HCT116 (cell line): Measurements from ENCODE around the gene MARVELD3. TPM values are rescaled to one million over a fixed set of nuclear protein-coding genes. Genes with fewer than 3 reads are reported as not detected.

Experiments
- ATAC-seq: fragments of 200-7000 bp; cut with Tn5 transposase; 2 replicates; pipeline ENCODE4 v1.9.1; 2020; ENCODE audit warnings: mild to moderate bottlenecking, moderate library complexity
- BruUV-seq: library from RNA; stranded (reverse); fragments of 400-500 nt; replicated peaks from 2 replicates; lab custom pipeline; 2021; lab: Mats Ljungman, UMichigan
- CTCF ChIA-PET: fragments of 300-600 bp; sonication (Branson Sonifier 250); formaldehyde crosslinking; loops from one replicate; lab custom pipeline; 2021; ENCODE audit warnings: antibody characterized with exemption; lab: Charles Lee
- POLR2A ChIA-PET: fragments of 300-600, 350-600 bp; sonication (Branson Sonifier 250); formaldehyde crosslinking; loops from one replicate; lab custom pipeline; 2021; ENCODE audit warnings: antibody characterized with exemption; lab: Charles Lee
- RAD21 ChIA-PET, 2 experiments: fragments of 300-600 bp; sonication (Branson Sonifier 250); formaldehyde crosslinking; loops; one replicate each; lab custom pipeline; 2023; ENCODE audit warnings: low total read pairs in 2 of 2; ENCODE audit not compliant: uncharacterized antibody in 2 of 2, unreplicated experiment in 2 of 2, low non-redundant PET in 1 of 2; lab: Charles Lee
- DNase-seq: peaks from one replicate; pipeline ENCODE4 v3.0.0-alpha.2; 2010; ENCODE audit warnings: low read depth, low spot score
- H2AFZ ChIP-seq: fragments of 200-600 bp; shearing (Covaris generic), sonication (generic); 2 replicates; pipeline ENCODE4 v1.6.1; 2017; ENCODE audit warnings: low read depth, mixed run types, mixed read lengths, antibody characterized with exemption, low read length; ENCODE audit not compliant: poor library complexity, severe bottlenecking
- H3K27ac ChIP-seq: 2 replicates; pipeline ENCODE4 v1.5.1; 2012; ENCODE audit warnings: low read depth, low read length
- H3K27me3 ChIP-seq: fragments of 200-600 bp; sonication (generic); 2 replicates; pipeline ENCODE4 v1.6.1; 2016; ENCODE audit warnings: mixed run types, low read length, mixed read lengths; ENCODE audit not compliant: insufficient read depth
- H3K36me3 ChIP-seq, 2 experiments: fragments of 200-500 bp in 1 of 2; fragments of 200-600 bp in 1 of 2; sonication (Bioruptor generic) in 1 of 2; sonication (generic) in 1 of 2; 2 replicates each; pipeline versions ENCODE4 v1.5.1 to v1.6.1; 2014 to 2016; ENCODE audit warnings: low read length in 2 of 2, inconsistent platforms in 1 of 2, mixed read lengths in 1 of 2, mixed run types in 1 of 2; ENCODE audit not compliant: insufficient read depth in 2 of 2, control insufficient read depth in 1 of 2
- H3K4me1 ChIP-seq, 2 experiments: fragments of 200-600 bp in 1 of 2; sonication (generic) in 1 of 2; 2 replicates each; pipeline versions ENCODE4 v1.5.1 to v1.6.1; 2012 to 2017; ENCODE audit warnings: low read length in 2 of 2, inconsistent platforms in 1 of 2, mild to moderate bottlenecking in 1 of 2, mixed read lengths in 1 of 2, mixed run types in 1 of 2, moderate library complexity in 1 of 2; ENCODE audit not compliant: insufficient read depth in 2 of 2, control insufficient read depth in 1 of 2
- H3K4me2 ChIP-seq: fragments of 200-600 bp; sonication (generic); 2 replicates; pipeline ENCODE4 v1.6.1; 2017; ENCODE audit warnings: mixed run types, low read length, mixed read lengths
- H3K4me3 ChIP-seq, 2 experiments: fragments of 200-600 bp in 1 of 2; sonication (generic) in 1 of 2; replicated peaks in 1 of 2; 2 replicates each; pipeline ENCODE4 v1.5.1; 2011 to 2016; ENCODE audit warnings: low read length in 2 of 2, control low read depth in 1 of 2, low read depth in 1 of 2, mild to moderate bottlenecking in 1 of 2, mixed read lengths in 1 of 2, mixed run types in 1 of 2
- H3K79me2 ChIP-seq: fragments of 200-600 bp; sonication (generic); 2 replicates; pipeline ENCODE4 v1.6.1; 2017; ENCODE audit warnings: mild to moderate bottlenecking, mixed run types, low read length, moderate library complexity, mixed read lengths; ENCODE audit not compliant: insufficient read depth
- H3K9ac ChIP-seq: fragments of 200-600 bp; sonication (generic); 2 replicates; pipeline ENCODE4 v1.6.1; 2016; ENCODE audit warnings: low read length, mixed read lengths
- H3K9me2 ChIP-seq: fragments of 200-600 bp; sonication (generic), shearing (Covaris generic); 2 replicates; pipeline ENCODE4 v1.6.1; 2017; ENCODE audit warnings: mixed run types, mild to moderate bottlenecking, moderate library complexity; ENCODE audit not compliant: insufficient read depth
- H3K9me3 ChIP-seq, 2 experiments: fragments of 200-500 bp in 1 of 2; fragments of 200-600 bp in 1 of 2; sonication (Bioruptor generic) in 1 of 2; sonication (generic) in 1 of 2; 2 replicates each; pipeline ENCODE4 v1.6.1; 2014 to 2017; ENCODE audit warnings: low read length in 2 of 2, mixed read lengths in 2 of 2, inconsistent platforms in 1 of 2, low read depth in 1 of 2, mild to moderate bottlenecking in 1 of 2, mixed run types in 1 of 2, moderate library complexity in 1 of 2; ENCODE audit not compliant: control insufficient read depth in 1 of 2, insufficient read depth in 1 of 2
- H4K20me1 ChIP-seq: fragments of 200-600 bp; sonication (generic), shearing (Covaris generic); 2 replicates; pipeline ENCODE4 v1.6.1; 2017; ENCODE audit warnings: mixed run types, mild to moderate bottlenecking, moderate library complexity; ENCODE audit not compliant: insufficient read depth
- ATF3 ChIP-seq: IDR thresholded peaks from 2 replicates; pipeline ENCODE4 v1.6.1; 2012
- CBX3 ChIP-seq: IDR thresholded peaks from 2 replicates; pipeline ENCODE4 v1.6.1; 2012; ENCODE audit warnings: low read depth
- CEBPB ChIP-seq: IDR thresholded peaks from 2 replicates; pipeline ENCODE4 v1.6.1; 2012; ENCODE audit warnings: low read depth
- CTCF ChIP-seq, 3 experiments: fragments of 200-600 bp in 1 of 3; sonication (generic) in 1 of 3; IDR thresholded peaks in 2 of 3; conservative IDR thresholded peaks in 1 of 3; 2 replicates each; pipeline ENCODE4 v1.5.1; 2012 to 2017; ENCODE audit warnings: low read depth in 2 of 3, low read length in 2 of 3, antibody characterized with exemption in 1 of 3, borderline replicate concordance in 1 of 3, control low read depth in 1 of 3, mild to moderate bottlenecking in 1 of 3, mixed read lengths in 1 of 3, mixed run types in 1 of 3, moderate library complexity in 1 of 3; ENCODE audit not compliant: insufficient read depth in 1 of 3
- EZH2 ChIP-seq: fragments of 200-600 bp; sonication (generic); IDR thresholded peaks from 2 replicates; pipeline ENCODE4 v1.6.1; 2017; ENCODE audit warnings: antibody characterized with exemption, mixed run types
- JUND ChIP-seq: IDR thresholded peaks from 2 replicates; pipeline ENCODE4 v1.6.1; 2012
- POLR2AphosphoS5 ChIP-seq: IDR thresholded peaks from 2 replicates; pipeline ENCODE4 v1.6.1; 2011; ENCODE audit warnings: mild to moderate bottlenecking, low read depth, low read length, moderate library complexity
- RAD21 ChIP-seq: IDR thresholded peaks from 2 replicates; pipeline ENCODE4 v1.6.1; 2012; ENCODE audit warnings: low read depth, mild to moderate bottlenecking
- SIN3A ChIP-seq: IDR thresholded peaks from 2 replicates; pipeline ENCODE4 v1.6.1; 2012; ENCODE audit warnings: low read depth
- SP1 ChIP-seq: IDR thresholded peaks from 2 replicates; pipeline ENCODE4 v1.6.1; 2012; ENCODE audit warnings: low read depth
- TCF7L2 ChIP-seq: IDR thresholded peaks from 2 replicates; pipeline ENCODE4 v1.7.0; 2011; ENCODE audit warnings: borderline replicate concordance, inconsistent platforms; ENCODE audit not compliant: insufficient read depth, insufficient read length; ENCODE audit errors: extremely low read depth
- ZBTB33 ChIP-seq: IDR thresholded peaks from 2 replicates; pipeline ENCODE4 v1.6.1; 2011; ENCODE audit warnings: mild to moderate bottlenecking, low read length, moderate library complexity; ENCODE audit not compliant: insufficient replicate concordance; ENCODE audit errors: extremely low read depth
- ZNF274 ChIP-seq: fragments of 200-500 bp; sonication (Bioruptor generic); IDR thresholded peaks from 2 replicates; pipeline ENCODE4 v1.6.1; 2014; ENCODE audit warnings: mild to moderate bottlenecking, low read depth, low read length, inconsistent platforms
- intact Hi-C: fragments of 100-400 bp; cut with micrococcal nuclease; formaldehyde crosslinking; loops from 2 replicates; pipeline ENCODE4 v1.10.0; 2022
- total RNA-seq: library from RNA; stranded (reverse); gene quantifications from one replicate; pipeline ENCODE4 v1.2.1, GENCODE V29; 2021; ENCODE audit not compliant: unreplicated experiment

The MARVELD3 gene
- total RNA-seq, 1 experiment from 2014 or later, result 20.9 TPM

GRCh38 chr16:71584543-71585317 lies 41.3 kb upstream of the MARVELD3 start (continued):
- TF ChIP-seq CTCF (IDR thresholded peaks at IDR 0.05 in 2 of 3, conservative IDR thresholded peaks at IDR 0.05 in 1 of 3; ENCODE audit: borderline replicate concordance in 1 of 3, insufficient read depth in 1 of 3, low read depth in 2 of 3, low read length in 2 of 3) (no peak), JUND (no peak), EZH2 (no peak), RAD21 (no peak), TCF7L2 (no peak), CBX3 (no peak), ATF3 (no peak)

- ChIA-PET POLR2A (no interaction called here), CTCF (interaction anchor here (1.1 to 1.9 kb wide), 2 partner anchors 20 to 26 kb away, joined by 4 to 6 read pairs; no protein-coding TSS in a partner anchor), RAD21 (no interaction called here)
- no peak overlapping the region for H3K9ac ChIP-seq
- H3K27ac ChIP-seq, result no peak overlapping the region
- H3K9me3 ChIP-seq, result no peaks in the 10 kb centered on the region
- no peak overlapping the region for H3K4me3 ChIP-seq
- DNase-seq, result no peak
- H3K36me3 ChIP-seq, result no peaks in the 10 kb centered on the region
- no peak for ATAC-seq
- H3K27me3 ChIP-seq, result peaks cover 8% of the 10 kb centered on the region; the same call in 1 of the 2 replicates
- no peaks in the 10 kb centered on the region for H3K4me1 ChIP-seq
- H3K79me2 ChIP-seq, result no peaks in the 10 kb centered on the region
- no TSS peak for BruUV-seq
- no peak overlapping the region for H2AFZ ChIP-seq
- no peaks in the 10 kb centered on the region for H4K20me1 ChIP-seq
- no peaks in the 10 kb centered on the region for H3K9me2 ChIP-seq
- intact Hi-C loops, result no loop called here
- no peak overlapping the region for H3K4me2 ChIP-seq
- no peak for TF ChIP-seq SIN3A
- no peak for TF ChIP-seq ZNF274
- no peak for TF ChIP-seq ZBTB33
- no peak for TF ChIP-seq ATF3
- no peak for TF ChIP-seq TCF7L2
- no peak for TF ChIP-seq CEBPB
- TF ChIP-seq EZH2, result no peak
- TF ChIP-seq SP1, result no peak
- TF ChIP-seq POLR2AphosphoS5, result no peak
- TF ChIP-seq JUND, result no peak
- TF ChIP-seq CTCF (IDR thresholded peaks at IDR 0.05 in 2 of 3, conservative IDR thresholded peaks at IDR 0.05 in 1 of 3; ENCODE audit: borderline replicate concordance in 1 of 3, insufficient read depth in 1 of 3, low read depth in 2 of 3, low read length in 2 of 3), result no peak
- TF ChIP-seq RAD21, result no peak
These were observed 40.7 kb upstream of the MARVELD3 start for GRCh38 chr16:71585318-71585703.
